Activated naive CD4-positive, alpha-beta T cell treated with anti-CD3 and anti-CD28 coated beads, Interleukin-2, amount 10 ng/mL, durations not matched to agents 7 days and 5 days (primary cell): ENCODE measurements around the gene ARMC10.
"Not testable (repeated sequence)": the region's sequence is repeated elsewhere in the genome, so short reads cannot be mapped to it uniquely, and the experiment has no call there.

Experiments used
- CTCF ChIA-PET: fragments of 350-600 bp; sonication (Branson Sonifier 250); formaldehyde crosslinking; loops from one replicate; lab custom pipeline; 2021; ENCODE audit warnings: antibody characterized with exemption; lab: Charles Lee
- DNase-seq: peaks from one replicate; pipeline ENCODE4 v3.0.0-alpha.2; 2020
- H3K27ac Mint-ChIP-seq: one replicate; pipeline ENCODE4 v1.8.0; 2021; ENCODE audit warnings: mild to moderate bottlenecking, moderate library complexity, mixed read lengths
- H3K27me3 Mint-ChIP-seq: one replicate; pipeline ENCODE4 v1.8.0; 2021; ENCODE audit warnings: mild to moderate bottlenecking, mixed read lengths
- H3K36me3 Mint-ChIP-seq: one replicate; pipeline ENCODE4 v1.8.0; 2021; ENCODE audit warnings: mixed read lengths
- H3K4me1 Mint-ChIP-seq: one replicate; pipeline ENCODE4 v1.8.0; 2021; ENCODE audit warnings: mixed read lengths
- H3K4me3 Mint-ChIP-seq: one replicate; pipeline ENCODE4 v1.8.0; 2021; ENCODE audit warnings: mild to moderate bottlenecking, moderate library complexity, mixed read lengths
- H3K9me3 Mint-ChIP-seq: one replicate; pipeline ENCODE4 v1.8.0; 2021; ENCODE audit warnings: mixed read lengths

The ARMC10 gene

DNA sequence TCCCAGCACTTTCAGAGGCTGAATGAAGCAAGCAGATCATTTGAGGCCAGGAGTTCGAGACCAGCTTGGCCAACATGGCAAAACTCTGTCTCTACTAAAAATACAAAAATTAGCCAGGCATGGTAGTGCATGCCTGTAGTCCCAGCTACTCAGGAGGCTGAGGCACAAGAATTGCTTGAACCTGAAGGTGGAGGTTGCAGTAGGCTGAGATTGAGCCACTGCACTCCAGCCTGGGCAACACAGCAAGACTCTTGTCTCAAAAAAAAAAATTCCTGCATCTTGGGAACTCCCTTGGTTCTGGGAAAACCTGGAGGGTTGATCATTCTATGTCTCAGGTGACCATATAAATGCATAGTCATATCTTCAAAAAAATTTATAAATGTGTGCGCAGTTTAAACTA, 69.8 kb downstream of the ARMC10 start:
- H3K27ac Mint-ChIP-seq, DNase-seq, H3K9me3 Mint-ChIP-seq, H3K27me3 Mint-ChIP-seq, CTCF ChIA-PET, H3K4me3 Mint-ChIP-seq: not testable (repeated sequence)
- Mint-ChIP-seq H3K4me1 (peaks cover 36% of the 10 kb centered on the region), H3K36me3 (peaks cover 36% of the 10 kb centered on the region)

DNA sequence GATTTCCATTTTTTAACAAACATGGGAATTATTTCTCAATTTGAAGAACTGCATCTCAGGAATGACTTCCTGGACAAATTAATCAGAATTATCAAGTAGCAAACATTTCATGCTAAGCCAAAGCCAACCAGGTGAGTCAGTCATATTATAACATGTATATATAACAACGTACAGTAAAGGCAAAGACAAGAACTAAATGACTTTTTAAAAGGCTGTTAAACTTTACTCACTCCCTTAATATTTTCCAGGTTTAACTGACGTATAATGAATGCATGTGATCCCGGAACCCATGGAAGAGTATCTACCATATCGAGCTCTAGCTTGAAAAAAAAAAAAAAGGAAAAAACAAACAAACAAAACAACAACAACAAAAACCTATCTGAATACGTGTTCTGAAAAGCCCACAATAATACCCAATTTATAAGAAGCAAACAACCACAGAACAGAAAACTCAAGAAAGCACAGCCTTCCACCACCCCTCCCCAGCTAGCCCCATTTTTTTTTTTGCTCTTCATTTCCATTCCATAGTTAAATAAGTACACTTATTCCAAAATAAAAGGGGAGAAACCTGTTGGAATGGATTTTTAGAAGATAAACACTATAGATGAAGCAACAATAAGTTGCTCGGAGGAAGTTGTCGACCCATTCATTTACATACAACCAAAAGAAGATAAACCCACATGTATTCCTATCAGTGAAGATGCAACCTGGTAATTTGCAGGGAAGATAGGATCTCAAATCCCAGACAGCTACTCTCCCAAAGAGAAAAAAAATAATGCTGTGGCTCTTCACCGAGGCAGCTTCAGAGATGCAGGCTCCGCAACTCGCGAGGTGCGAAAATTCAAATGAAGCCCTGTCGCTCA, 73.4 kb downstream of the ARMC10 start:
- Mint-ChIP-seq H3K4me3 (peak overlapping the region; percentile 93), H3K27me3 (no peaks in the 10 kb centered on the region), H3K9me3 (peaks cover 3% of the 10 kb centered on the region), H3K4me1 (peaks cover 49% of the 10 kb centered on the region), H3K36me3 (peaks cover 23% of the 10 kb centered on the region), H3K27ac (peak overlapping the region; percentile 96)
- CTCF ChIA-PET: interaction anchor here (1.1 kb wide), 1 partner anchor 49 kb away, joined by 3 read pairs; no protein-coding TSS in a partner anchor
- no peak for DNase-seq
